A549 (cell line): ENCODE results near the gene DNAH17. TPM values are rescaled to one million over a fixed set of nuclear protein-coding genes. Genes with fewer than 3 reads are reported as not detected.

Experiments used
- ATAC-seq, 2 experiments: fragments of 200-7000 bp in 1 of 2; fragments of >200 bp in 1 of 2; cut with Nextera tagmentation in 1 of 2; cut with Tn5 transposase in 1 of 2; 3 replicates each; pipeline versions ENCODE4 v1.8.0 to v1.9.1; 2018 to 2020; ENCODE audit warnings: mild to moderate bottlenecking in 1 of 2, moderate library complexity in 1 of 2
- CTCF ChIA-PET: fragments of 300-600 bp; sonication (Branson Sonifier 250); formaldehyde crosslinking; extraction: SDS; loops from one replicate; lab custom pipeline; 2021; ENCODE audit warnings: antibody characterized with exemption, inconsistent platforms; lab: Yijun Ruan, JAX
- POLR2A ChIA-PET: fragments of 350-600 bp; formaldehyde crosslinking; extraction: SDS; loops from one replicate; lab custom pipeline; 2021; ENCODE audit warnings: antibody characterized with exemption, inconsistent platforms; lab: Yijun Ruan, JAX
- DNase-seq, 2 experiments: peaks; one replicate each; pipeline versions ENCODE4 v3.0.0 to v3.0.0-alpha.2; 2011 to 2016; ENCODE audit warnings: low read depth in 1 of 2, low spot score in 1 of 2
- FAIRE-seq: peaks from 2 replicates; lab custom pipeline; 2011; peaks lifted over from hg19 to GRCh38; lab: Jason Lieb, UNC
- H3K27ac ChIP-seq, 2 experiments: fragments of >200 bp; sonication (Bioruptor Twin); formaldehyde crosslinking; 3 replicates each; pipeline ENCODE4 v1.5.1; 2016 to 2017
- H3K4me1 ChIP-seq: fragments of >200 bp; sonication (Bioruptor Twin); formaldehyde crosslinking; 3 replicates; pipeline ENCODE4 v1.6.1; 2016
- H3K4me2 ChIP-seq: fragments of >200 bp; sonication (Bioruptor Twin); formaldehyde crosslinking; 3 replicates; pipeline ENCODE4 v1.6.1; 2016
- H3K4me3 ChIP-seq: fragments of >200 bp; sonication (Bioruptor Twin); formaldehyde crosslinking; 3 replicates; pipeline ENCODE4 v1.5.1; 2016
- H3K9me3 ChIP-seq: fragments of >200 bp; sonication (Bioruptor Twin); formaldehyde crosslinking; 3 replicates; pipeline ENCODE4 v1.6.1; 2016
- CEBPB ChIP-seq, 2 experiments: fragments of >200 bp in 1 of 2; sonication (Bioruptor Twin) in 1 of 2; formaldehyde crosslinking in 1 of 2; IDR thresholded peaks; 2 replicates each; pipeline ENCODE4 v1.6.1; 2012 to 2016
- CHD2 ChIP-seq: fragments of 150-350 bp; IDR thresholded peaks from 2 replicates; pipeline ENCODE4 v1.6.1; 2014; ENCODE audit warnings: low read length; ENCODE audit not compliant: partially characterized antibody
- EHF ChIP-seq: fragments of 250-450 bp; sonication (Bioruptor Pico); IDR thresholded peaks from 2 replicates; pipeline ENCODE4 v1.5.0; 2020; ENCODE audit warnings: mild to moderate bottlenecking
- EHMT2 ChIP-seq: fragments of 200-600 bp; sonication (generic); IDR thresholded peaks from 2 replicates; pipeline ENCODE4 v1.6.1; 2016; ENCODE audit warnings: antibody characterized with exemption, low read depth, mild to moderate bottlenecking, moderate library complexity
- EP300 ChIP-seq, 2 experiments: fragments of >200 bp; sonication (Bioruptor Twin); formaldehyde crosslinking; IDR thresholded peaks; 2 replicates in 1 of 2; 3 replicates in 1 of 2; pipeline ENCODE4 v1.6.1; 2016 to 2017
- ESRRA ChIP-seq: fragments of 150-350 bp; IDR thresholded peaks from 2 replicates; pipeline ENCODE4 v1.6.1; 2014; ENCODE audit warnings: mild to moderate bottlenecking, low read length, borderline replicate concordance
- FOSB ChIP-seq: fragments of 250-450 bp; sonication (Bioruptor Pico); IDR thresholded peaks from 2 replicates; pipeline ENCODE4 v1.5.0; 2020; ENCODE audit warnings: mild to moderate bottlenecking, moderate library complexity
- FOSL2 ChIP-seq, 2 experiments: fragments of 450-650 bp in 1 of 2; fragments of >200 bp in 1 of 2; sonication (Bioruptor Twin) in 1 of 2; formaldehyde crosslinking; IDR thresholded peaks; 2 replicates each; pipeline versions ENCODE4 v1.5.0 to v1.6.1; 2016 to 2020; ENCODE audit warnings: mild to moderate bottlenecking in 1 of 2, moderate library complexity in 1 of 2
- FOXS1 ChIP-seq: fragments of 250-450 bp; sonication (Bioruptor Pico); IDR thresholded peaks from 2 replicates; pipeline ENCODE4 v1.5.0; 2020; ENCODE audit warnings: mild to moderate bottlenecking, moderate library complexity
- HDAC2 ChIP-seq: fragments of 200-600 bp; sonication (generic); IDR thresholded peaks from 2 replicates; pipeline ENCODE4 v1.6.1; 2016
- HOXA7 ChIP-seq: fragments of 250-450 bp; sonication (Bioruptor Pico); IDR thresholded peaks from 2 replicates; pipeline ENCODE4 v1.5.0; 2020; ENCODE audit warnings: mild to moderate bottlenecking, moderate library complexity
- HOXB13 ChIP-seq: fragments of 250-450 bp; sonication (Bioruptor Pico); IDR thresholded peaks from 2 replicates; pipeline ENCODE4 v1.5.0; 2020; ENCODE audit warnings: low read depth, mild to moderate bottlenecking, moderate library complexity
- KDM5A ChIP-seq: fragments of 200-600 bp; sonication (generic); IDR thresholded peaks from 2 replicates; pipeline ENCODE4 v1.6.1; 2016; ENCODE audit warnings: antibody characterized with exemption, mild to moderate bottlenecking
- MAZ ChIP-seq: fragments of 150-350 bp; IDR thresholded peaks from 2 replicates; pipeline ENCODE4 v1.6.1; 2014; ENCODE audit warnings: antibody characterized with exemption, low read depth, low read length, borderline replicate concordance
- NR3C1 ChIP-seq: fragments of >200 bp; sonication (Bioruptor Twin); formaldehyde crosslinking; IDR thresholded peaks from 3 replicates; pipeline ENCODE4 v1.6.1; 2017
- PHF8 ChIP-seq: fragments of 200-600 bp; sonication (generic); IDR thresholded peaks from 2 replicates; pipeline ENCODE4 v1.6.1; 2016; ENCODE audit warnings: low read depth, mild to moderate bottlenecking, antibody characterized with exemption, moderate library complexity, borderline replicate concordance
- RCOR1 ChIP-seq: fragments of 150-350 bp; IDR thresholded peaks from 2 replicates; pipeline ENCODE4 v1.6.1; 2014; ENCODE audit warnings: antibody characterized with exemption, low read length, low read depth
- ZC3H11A ChIP-seq: fragments of 450-650 bp; IDR thresholded peaks from 2 replicates; pipeline ENCODE4 v1.6.1; 2014; ENCODE audit warnings: antibody characterized with exemption, mild to moderate bottlenecking
- ZSCAN20 ChIP-seq: fragments of 250-450 bp; sonication (Bioruptor Pico); IDR thresholded peaks from 2 replicates; pipeline ENCODE4 v1.8.0; 2022; ENCODE audit warnings: mild to moderate bottlenecking, moderate library complexity
- WGBS: methylation state at CpG from one replicate; pipeline ENCODE4 v1.1.6; 2017; ENCODE audit errors: missing lambda C conversion rate; 5-methylcytosine and 5-hydroxymethylcytosine counted together
- polyA plus RNA-seq, 4 experiments: library from polyadenylated mRNA; depleted of rRNA in 3 of 4; stranded (reverse); fragments of >200 nt; fragmentation: RNase III in 1 of 4; extraction: RNeasy Plus Mini Kit Qiagen cat#74134 plus additional on column Dnase treatment in 1 of 4; gene quantifications; 2 replicates in 3 of 4; 3 replicates in 1 of 4; pipeline ENCODE4 v1.2.3, GENCODE V29; 2011 to 2017
- TF ChIP-seq, protein P1 (sequence below): fragments of >200 bp; sonication (Bioruptor Twin); formaldehyde crosslinking; IDR thresholded peaks from 3 replicates; pipeline ENCODE4 v1.6.1; 2016
- TF ChIP-seq, protein P2 (sequence below): fragments of 450-650 bp; IDR thresholded peaks from 2 replicates; pipeline ENCODE4 v1.6.1; 2014; ENCODE audit warnings: antibody characterized with exemption
- TF ChIP-seq, protein P3 (sequence below): fragments of 250-450 bp; sonication (Bioruptor Pico); IDR thresholded peaks from 2 replicates; pipeline ENCODE4 v1.5.0; 2021; ENCODE audit warnings: mild to moderate bottlenecking, moderate library complexity, borderline replicate concordance
- TF ChIP-seq, protein P4 (sequence below): fragments of 150-350 bp; IDR thresholded peaks from 2 replicates; pipeline ENCODE4 v1.6.1; 2014; ENCODE audit warnings: low read depth, mild to moderate bottlenecking, low read length
- TF ChIP-seq, protein P5 (sequence below): IDR thresholded peaks from 2 replicates; pipeline ENCODE4 v1.6.1; 2012

Gene DNAH17
- polyA plus RNA-seq, 2 of the 4 experiments (the other 2 are of a cell fraction) = 0.21 to 0.26 TPM

DNA sequence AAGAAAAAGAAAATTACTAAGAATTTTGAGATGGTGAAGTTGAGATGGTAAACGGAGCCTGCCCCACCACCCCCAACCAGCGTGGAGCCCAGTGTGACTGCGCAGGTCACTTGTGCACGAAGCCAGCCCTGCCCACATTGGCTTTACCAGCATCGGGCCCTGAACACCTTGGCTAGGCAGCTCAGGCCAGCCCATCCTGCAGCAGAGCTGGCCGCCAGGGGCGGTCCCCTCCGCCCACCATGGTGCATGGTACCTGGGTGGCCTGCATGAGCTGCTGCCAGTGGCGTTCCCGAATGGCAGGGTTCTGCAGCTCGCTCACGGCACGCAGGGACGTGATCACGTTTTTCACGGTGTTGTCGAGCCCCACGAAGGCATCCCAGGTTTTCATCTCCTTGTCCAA, 62.7 kb downstream of the DNAH17 start (continued):
- TF ChIP-seq, protein P1, sequence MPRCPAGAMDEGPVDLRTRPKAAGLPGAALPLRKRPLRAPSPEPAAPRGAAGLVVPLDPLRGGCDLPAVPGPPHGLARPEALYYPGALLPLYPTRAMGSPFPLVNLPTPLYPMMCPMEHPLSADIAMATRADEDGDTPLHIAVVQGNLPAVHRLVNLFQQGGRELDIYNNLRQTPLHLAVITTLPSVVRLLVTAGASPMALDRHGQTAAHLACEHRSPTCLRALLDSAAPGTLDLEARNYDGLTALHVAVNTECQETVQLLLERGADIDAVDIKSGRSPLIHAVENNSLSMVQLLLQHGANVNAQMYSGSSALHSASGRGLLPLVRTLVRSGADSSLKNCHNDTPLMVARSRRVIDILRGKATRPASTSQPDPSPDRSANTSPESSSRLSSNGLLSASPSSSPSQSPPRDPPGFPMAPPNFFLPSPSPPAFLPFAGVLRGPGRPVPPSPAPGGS = no peak
- TF ChIP-seq, protein P2, sequence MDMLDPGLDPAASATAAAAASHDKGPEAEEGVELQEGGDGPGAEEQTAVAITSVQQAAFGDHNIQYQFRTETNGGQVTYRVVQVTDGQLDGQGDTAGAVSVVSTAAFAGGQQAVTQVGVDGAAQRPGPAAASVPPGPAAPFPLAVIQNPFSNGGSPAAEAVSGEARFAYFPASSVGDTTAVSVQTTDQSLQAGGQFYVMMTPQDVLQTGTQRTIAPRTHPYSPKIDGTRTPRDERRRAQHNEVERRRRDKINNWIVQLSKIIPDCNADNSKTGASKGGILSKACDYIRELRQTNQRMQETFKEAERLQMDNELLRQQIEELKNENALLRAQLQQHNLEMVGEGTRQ = no peak
- TF ChIP-seq NR3C1 (no peak), RCOR1 (no peak), KDM5A (no peak), EHF (CRISPR knock-in tag) (no peak)
- TF ChIP-seq, protein P3, sequence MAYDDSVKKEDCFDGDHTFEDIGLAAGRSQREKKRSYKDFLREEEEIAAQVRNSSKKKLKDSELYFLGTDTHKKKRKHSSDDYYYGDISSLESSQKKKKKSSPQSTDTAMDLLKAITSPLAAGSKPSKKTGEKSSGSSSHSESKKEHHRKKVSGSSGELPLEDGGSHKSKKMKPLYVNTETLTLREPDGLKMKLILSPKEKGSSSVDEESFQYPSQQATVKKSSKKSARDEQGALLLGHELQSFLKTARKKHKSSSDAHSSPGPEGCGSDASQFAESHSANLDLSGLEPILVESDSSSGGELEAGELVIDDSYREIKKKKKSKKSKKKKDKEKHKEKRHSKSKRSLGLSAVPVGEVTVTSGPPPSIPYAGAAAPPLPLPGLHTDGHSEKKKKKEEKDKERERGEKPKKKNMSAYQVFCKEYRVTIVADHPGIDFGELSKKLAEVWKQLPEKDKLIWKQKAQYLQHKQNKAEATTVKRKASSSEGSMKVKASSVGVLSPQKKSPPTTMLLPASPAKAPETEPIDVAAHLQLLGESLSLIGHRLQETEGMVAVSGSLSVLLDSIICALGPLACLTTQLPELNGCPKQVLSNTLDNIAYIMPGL (CRISPR knock-in tag) = no peak
- TF ChIP-seq, protein P4, sequence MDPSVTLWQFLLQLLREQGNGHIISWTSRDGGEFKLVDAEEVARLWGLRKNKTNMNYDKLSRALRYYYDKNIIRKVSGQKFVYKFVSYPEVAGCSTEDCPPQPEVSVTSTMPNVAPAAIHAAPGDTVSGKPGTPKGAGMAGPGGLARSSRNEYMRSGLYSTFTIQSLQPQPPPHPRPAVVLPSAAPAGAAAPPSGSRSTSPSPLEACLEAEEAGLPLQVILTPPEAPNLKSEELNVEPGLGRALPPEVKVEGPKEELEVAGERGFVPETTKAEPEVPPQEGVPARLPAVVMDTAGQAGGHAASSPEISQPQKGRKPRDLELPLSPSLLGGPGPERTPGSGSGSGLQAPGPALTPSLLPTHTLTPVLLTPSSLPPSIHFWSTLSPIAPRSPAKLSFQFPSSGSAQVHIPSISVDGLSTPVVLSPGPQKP = no peak
- TF ChIP-seq, all 56 proteins: peak for 0

DNA sequence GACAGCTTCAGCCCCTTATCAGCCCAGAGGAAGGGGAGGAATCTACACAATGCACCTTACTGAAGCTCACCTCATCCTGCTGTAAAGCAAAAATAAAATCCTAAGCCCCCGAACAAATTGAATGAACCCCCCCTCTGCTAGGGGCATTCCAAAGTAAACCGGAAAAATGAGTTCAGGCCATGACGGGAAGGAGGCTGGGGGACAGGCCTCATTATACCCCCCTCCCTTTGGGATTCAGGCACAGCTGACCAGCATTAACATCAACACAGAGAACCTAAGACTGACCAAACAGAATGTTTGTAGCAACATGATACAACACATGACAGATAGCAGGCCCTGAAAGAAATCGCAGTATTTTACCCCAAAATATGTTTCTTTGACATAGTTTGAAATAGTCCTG, 64.2 kb downstream of the DNAH17 start:
- H3K4me1 ChIP-seq = no peaks in the 10 kb centered on the region
- H3K4me3 ChIP-seq = no peak overlapping the region
- H3K9me3 ChIP-seq = no peaks in the 10 kb centered on the region
- ATAC-seq = no peak
- 91% methylated on average over 4 of the region's 4 CpGs for WGBS
- TF ChIP-seq PHF8 (no peak), CEBPB (IDR thresholded peaks at IDR 0.05) (no peak), FOSB (CRISPR knock-in tag) (no peak), ZSCAN20 (CRISPR knock-in tag) (no peak)
- TF ChIP-seq, protein P5, sequence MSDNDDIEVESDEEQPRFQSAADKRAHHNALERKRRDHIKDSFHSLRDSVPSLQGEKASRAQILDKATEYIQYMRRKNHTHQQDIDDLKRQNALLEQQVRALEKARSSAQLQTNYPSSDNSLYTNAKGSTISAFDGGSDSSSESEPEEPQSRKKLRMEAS = no peak
- TF ChIP-seq, all 56 proteins: peak for 0
- no peak overlapping the region for H3K4me2 ChIP-seq
- peak overlapping the region in 1 of 2 experiments; percentile 70; a peak in 2 of 6 replicates for H3K27ac ChIP-seq
- ChIA-PET CTCF (interaction anchor here (0.6 to 7.7 kb wide), 8 partner anchors 9 to 204 kb away, joined by 3 to 48 read pairs (median 3); partner anchors contain the start of gene DNAH17), POLR2A (no interaction called here)
- no peak for FAIRE-seq
- no peak for DNase-seq

DNA sequence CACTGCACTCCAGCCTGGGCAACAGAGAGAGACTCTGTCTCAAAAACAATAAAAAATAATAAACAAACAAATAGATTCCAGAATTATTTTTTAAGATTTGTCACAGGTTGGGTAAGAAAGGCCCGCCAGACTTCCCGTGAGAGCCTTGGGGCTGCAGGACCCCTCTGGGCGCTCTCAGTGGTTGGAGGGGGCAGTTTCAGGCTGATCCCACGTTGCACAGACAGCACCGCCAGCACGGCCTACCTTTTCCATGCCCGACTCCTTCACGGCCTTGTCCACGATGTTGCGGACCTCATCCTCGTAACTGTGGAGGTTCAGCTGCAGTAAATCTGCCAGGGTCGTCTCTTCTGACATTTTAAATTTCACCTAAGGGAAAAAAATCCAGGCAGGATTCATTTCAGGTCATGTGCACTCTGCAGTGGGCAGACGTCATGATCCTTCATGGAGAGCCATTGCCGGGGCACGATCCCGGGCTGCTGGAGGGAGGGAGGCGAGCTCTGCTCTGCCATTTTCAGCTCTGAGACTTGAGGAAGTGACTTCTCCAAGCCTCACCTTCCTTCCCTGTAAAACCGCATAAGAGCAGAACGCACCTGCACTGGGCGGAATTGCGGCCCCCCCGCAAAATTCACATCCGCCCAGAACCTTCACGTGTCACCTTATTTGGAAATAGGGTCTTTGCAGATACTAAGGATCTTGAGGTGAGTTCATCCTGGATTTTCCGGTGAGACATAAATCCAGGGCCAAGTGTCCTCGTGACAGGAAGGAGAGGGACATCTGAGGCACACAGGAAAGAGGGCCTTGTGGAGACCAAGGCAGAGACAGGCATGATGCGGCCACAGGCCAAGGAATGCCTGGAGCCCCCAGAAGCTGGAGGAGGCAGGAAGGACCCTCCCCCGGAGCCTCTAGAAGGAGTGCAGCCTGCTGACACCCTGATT, 66.8 kb downstream of the DNAH17 start:
- ATAC-seq = 0 out of 6 replicates have a peak, but pooled peaks of 1 of the 2 experiments have one; percentile 38
- no peak overlapping the region for H3K4me3 ChIP-seq
- CTCF ChIA-PET = interaction anchor here (0.8 to 7.7 kb wide), 6 partner anchors 12 to 198 kb away, joined by 3 to 48 read pairs (median 5); no protein-coding TSS in a partner anchor
- peak overlapping the region in 1 of 2 experiments; percentile 70; a peak in 3 of 6 replicates for H3K27ac ChIP-seq
- WGBS = 86% methylated on average over 28 of the region's 28 CpGs
- H3K4me1 ChIP-seq = peaks cover 6% of the 10 kb centered on the region
- no peak for FAIRE-seq
- TF ChIP-seq FOXS1 (CRISPR knock-in tag) (no peak), EHMT2 (no peak), EP300 (IDR thresholded peaks at IDR 0.05) (no peak), RCOR1 (no peak), ZC3H11A (no peak), CHD2 (no peak), PHF8 (no peak), ESRRA (no peak), HOXA7 (no peak), HOXB13 (CRISPR knock-in tag) (no peak), FOSL2 (IDR thresholded peaks at IDR 0.05) (no peak), FOSL2 (CRISPR knock-in tag; IDR thresholded peaks at IDR 0.05) (no peak), MAZ (no peak), HDAC2 (no peak)
- TF ChIP-seq, protein P1 = no peak
- no peaks in the 10 kb centered on the region for H3K9me3 ChIP-seq
- H3K4me2 ChIP-seq = no peak overlapping the region
- POLR2A ChIA-PET = no interaction called here
- no peak for DNase-seq
